Measurements from ENCODE around the gene VPS35.

- no peak for TF ChIP-seq POLR2A (IDR thresholded peaks at IDR 0.05)
- TF ChIP-seq CTCF (IDR thresholded peaks at IDR 0.05) = no peak
Measured at GRCh38 chr16:46727630-46728029, 38.7 kb upstream of the VPS35 start.

All from body of pancreas (tissue), 4 donors.